ENCODE data around the gene DAG1.

DNA sequence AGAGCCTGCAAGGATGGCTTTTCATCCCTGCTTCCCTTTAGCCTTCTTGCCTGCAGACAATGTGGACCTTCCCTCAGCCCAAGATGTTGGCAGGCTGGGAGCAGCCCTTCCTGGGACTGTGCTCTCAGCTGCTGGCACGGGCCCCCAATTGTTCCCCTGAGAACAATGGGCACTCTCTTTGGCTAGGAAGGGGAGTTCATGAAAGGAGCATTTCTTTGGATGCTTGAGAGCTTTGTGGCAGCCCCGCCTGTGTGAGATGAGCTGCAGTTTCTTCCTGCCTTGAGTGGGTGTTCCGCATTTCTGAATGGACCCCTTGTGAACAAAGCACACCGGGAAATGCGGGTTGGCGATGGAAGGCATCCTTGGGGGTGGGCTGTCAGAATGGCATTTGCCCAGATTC lies 49.2 kb downstream of the DAG1 start:
- TF ChIP-seq TAF1 (IDR thresholded peaks at IDR 0.05; ENCODE audit: low read depth, low read length) (no peak), POLR2A (IDR thresholded peaks at IDR 0.05; ENCODE audit: low read depth, low read length) (no peak), POLR2AphosphoS5 (IDR thresholded peaks at IDR 0.05; ENCODE audit: low read depth, low read length) (no peak)
